Measurements from ENCODE around the gene CNOT1.

CNOT1 gene

GRCh38 chr16:58509256-58510096 lies 120.2 kb downstream of the CNOT1 start:
- no peak for DNase-seq (ENCODE audit: low read depth)
- TF ChIP-seq CTCF (IDR thresholded peaks at IDR 0.05; ENCODE audit: insufficient read depth, low read depth, low read length, missing control alignments) = no peak
- H3K4me3 ChIP-seq (ENCODE audit: low read depth, low read length) = no peak overlapping the region

GRCh38 chr16:58508671-58509251 lies 120.9 kb downstream of the CNOT1 start:
- H3K4me3 ChIP-seq (ENCODE audit: low read depth, low read length) = no peak overlapping the region
- no peak for DNase-seq (ENCODE audit: low read depth)
- no peak for TF ChIP-seq CTCF (IDR thresholded peaks at IDR 0.05; ENCODE audit: insufficient read depth, low read depth, low read length, missing control alignments)

GRCh38 chr16:58507963-58508670 lies 121.5 kb downstream of the CNOT1 start:
- no peak for TF ChIP-seq CTCF (IDR thresholded peaks at IDR 0.05; ENCODE audit: insufficient read depth, low read depth, low read length, missing control alignments)
- H3K4me3 ChIP-seq (ENCODE audit: low read depth, low read length) = no peak overlapping the region
- no peak for DNase-seq (ENCODE audit: low read depth)

- no peak for DNase-seq (ENCODE audit: low read depth)
- no peak overlapping the region for H3K4me3 ChIP-seq (ENCODE audit: low read depth, low read length)
- no peak for TF ChIP-seq CTCF (IDR thresholded peaks at IDR 0.05; ENCODE audit: insufficient read depth, low read depth, low read length, missing control alignments)
Observed at GRCh38 chr16:58507195-58507962, 122.2 kb downstream of the CNOT1 start.

DNA sequence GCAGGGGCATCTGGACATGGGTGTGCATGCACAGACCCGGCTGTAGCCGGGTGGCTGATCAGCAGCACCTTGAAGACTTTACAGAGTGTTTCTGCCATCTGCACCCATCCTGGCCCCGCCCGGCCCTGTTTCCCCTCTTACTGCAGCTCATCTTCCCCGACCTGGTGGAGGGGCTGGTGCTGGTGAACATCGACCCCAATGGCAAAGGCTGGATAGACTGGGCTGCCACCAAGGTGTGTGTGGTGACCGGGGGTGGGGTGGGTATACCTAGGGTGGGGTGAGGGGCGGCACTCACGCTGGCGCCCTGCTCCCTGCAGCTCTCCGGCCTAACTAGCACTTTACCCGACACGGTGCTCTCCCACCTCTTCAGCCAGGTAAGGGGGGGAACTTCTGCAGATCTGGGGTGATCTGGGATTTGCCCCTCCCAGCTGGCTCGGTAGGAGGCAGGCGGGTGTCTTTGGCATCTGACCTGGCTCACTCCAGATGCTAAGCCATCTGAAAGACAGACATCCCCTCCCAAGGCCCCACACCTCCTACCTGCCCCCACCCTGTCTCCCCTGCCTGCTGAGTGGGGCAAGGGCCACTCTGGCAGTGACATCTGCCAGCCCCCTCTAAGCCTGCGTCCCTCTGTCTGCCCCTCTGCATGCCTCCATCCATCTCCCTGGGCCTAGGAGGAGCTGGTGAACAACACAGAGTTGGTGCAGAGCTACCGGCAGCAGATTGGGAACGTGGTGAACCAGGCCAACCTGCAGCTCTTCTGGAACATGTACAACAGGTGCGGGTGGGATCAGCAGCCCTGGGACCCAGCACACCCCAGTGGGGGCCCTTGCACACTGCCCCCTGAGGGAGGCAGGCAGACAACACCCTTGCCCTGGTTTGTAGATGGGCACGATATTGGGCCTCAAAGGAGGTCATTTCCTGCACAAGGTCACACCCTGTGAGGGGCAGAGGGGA lies 123.1 kb downstream of the CNOT1 start:
- DNase-seq (ENCODE audit: low read depth) = no peak
- no peak overlapping the region for H3K4me3 ChIP-seq (ENCODE audit: low read depth, low read length)
- TF ChIP-seq CTCF (IDR thresholded peaks at IDR 0.05; ENCODE audit: insufficient read depth, low read depth, low read length, missing control alignments) = peak; percentile 4

Data from GM12865 (cell line).